T-helper 2 cell treated with Interferon-gamma antibody and Interleukin-4, amounts not matched to agents 100 ng/mL and 5 ng/mL, for 36 hours (primary cell): Measurements from ENCODE around the gene WTAP. TPM values are rescaled to one million over a fixed set of nuclear protein-coding genes. Genes with fewer than 3 reads are reported as not detected.
"Not testable (repeated sequence)": the region's sequence is repeated elsewhere in the genome, so short reads cannot be mapped to it uniquely, and the experiment has no call there.

Source experiments
- intact Hi-C: fragments of 100-400 bp; cut with micrococcal nuclease; formaldehyde crosslinking; loops from one replicate; pipeline ENCODE4 v1.15.1; 2023
- total RNA-seq: library from RNA; stranded (reverse); gene quantifications from 2 replicates; pipeline ENCODE4 v1.2.3, GENCODE V29; 2022

The WTAP gene
- total RNA-seq, 1 donor from 2014 or later = 119 TPM

- intact Hi-C loops = loop anchor here (1.0 to 5.0 kb wide), 6 partner anchors 34 to 829 kb away; partner anchors contain the start of genes TCP1 and WTAP
Observed at GRCh38 chr6:159693128-159693893, 34.0 kb upstream of the WTAP start, which contains the start of gene SOD2. TSS of gene SOD2 (minus strand) at chr6:159693241. CDS start at chr6:159693167, 74 bp downstream.

- intact Hi-C loops = loop anchor here (1.0 to 5.0 kb wide), 6 partner anchors 33 to 828 kb away; partner anchors contain the start of genes TCP1 and WTAP
Observed at GRCh38 chr6:159693894-159694545, 33.3 kb upstream of the WTAP start.

- intact Hi-C loops = no loop called here
Observed at GRCh38 chr6:159695984-159696383, 31.3 kb upstream of the WTAP start.

GRCh38 chr6:159700970-159701369, 26.3 kb upstream of the WTAP start:
- intact Hi-C loops = no loop called here

GRCh38 chr6:159701413-159701999, 25.8 kb upstream of the WTAP start:
- intact Hi-C loops = no loop called here

- intact Hi-C loops = not testable (repeated sequence)
Observed at GRCh38 chr6:159710603-159711002, 16.7 kb upstream of the WTAP start.

GRCh38 chr6:159712389-159712788, 14.9 kb upstream of the WTAP start:
- intact Hi-C loops = not testable (repeated sequence)

GRCh38 chr6:159713984-159714383, 13.3 kb upstream of the WTAP start:
- intact Hi-C loops = no loop called here

GRCh38 chr6:159714404-159714803, 12.9 kb upstream of the WTAP start:
- intact Hi-C loops = no loop called here

- intact Hi-C loops = no loop called here
Observed at GRCh38 chr6:159715166-159715565, 12.1 kb upstream of the WTAP start.

- intact Hi-C loops = no loop called here
Observed at GRCh38 chr6:159715605-159716004, 11.7 kb upstream of the WTAP start.

GRCh38 chr6:159716247-159717096, 10.8 kb upstream of the WTAP start:
- intact Hi-C loops = no loop called here

- intact Hi-C loops = no loop called here
Observed at GRCh38 chr6:159718634-159719033, 8.7 kb upstream of the WTAP start.

GRCh38 chr6:159719287-159719686, 8.0 kb upstream of the WTAP start:
- intact Hi-C loops = no loop called here

- intact Hi-C loops = loop anchor here (1.0 kb wide), 2 partner anchors 133 to 221 kb away; no protein-coding TSS in a partner anchor
Observed at GRCh38 chr6:159720708-159721107, 6.6 kb upstream of the WTAP start.

GRCh38 chr6:159721981-159722380, 5.3 kb upstream of the WTAP start:
- intact Hi-C loops = not testable (repeated sequence)

GRCh38 chr6:159722655-159723054, 4.7 kb upstream of the WTAP start:
- intact Hi-C loops = no loop called here

- intact Hi-C loops = no loop called here
Observed at GRCh38 chr6:159723259-159723658, 4.0 kb upstream of the WTAP start.

GRCh38 chr6:159724778-159725177, 2.5 kb upstream of the WTAP start:
- intact Hi-C loops = no loop called here

GRCh38 chr6:159725208-159725607, 2.1 kb upstream of the WTAP start:
- intact Hi-C loops = not testable (repeated sequence)
